DMS 273 (cell line): ENCODE data around the gene HP.
A peak's percentile ranks its signal among the peaks of the same experiment; 100 is the strongest.
"Not testable (repeated sequence)": the region's sequence is repeated elsewhere in the genome, so short reads cannot be mapped to it uniquely, and the experiment has no call there.

ENCODE experiments used
- DNase-seq: peaks from one replicate; lab custom pipeline; 2025; ENCODE audit not compliant: unreplicated experiment; lab: John Stamatoyannopoulos, UW

HP gene

DNA sequence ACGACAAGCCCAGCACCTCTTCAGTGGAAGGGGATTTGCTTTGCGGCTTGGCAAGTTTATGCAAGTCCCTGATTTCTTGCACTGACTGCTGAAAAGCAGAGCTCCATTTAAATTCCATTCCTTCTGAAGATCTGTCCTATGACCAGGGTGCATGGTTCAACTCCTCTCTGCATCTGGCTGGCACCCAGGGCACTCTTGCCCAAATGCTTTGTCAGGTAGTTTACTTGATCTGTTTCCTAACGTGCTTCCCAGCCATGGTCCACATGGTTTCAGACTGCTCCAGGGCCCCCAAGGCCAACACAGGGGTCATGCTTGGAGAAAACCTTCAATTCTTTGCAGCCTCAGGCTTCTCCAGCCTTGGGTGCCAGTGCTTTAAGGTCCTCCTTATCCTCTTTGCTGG lies 11.2 kb upstream of the HP start:
- no peak for DNase-seq

DNA sequence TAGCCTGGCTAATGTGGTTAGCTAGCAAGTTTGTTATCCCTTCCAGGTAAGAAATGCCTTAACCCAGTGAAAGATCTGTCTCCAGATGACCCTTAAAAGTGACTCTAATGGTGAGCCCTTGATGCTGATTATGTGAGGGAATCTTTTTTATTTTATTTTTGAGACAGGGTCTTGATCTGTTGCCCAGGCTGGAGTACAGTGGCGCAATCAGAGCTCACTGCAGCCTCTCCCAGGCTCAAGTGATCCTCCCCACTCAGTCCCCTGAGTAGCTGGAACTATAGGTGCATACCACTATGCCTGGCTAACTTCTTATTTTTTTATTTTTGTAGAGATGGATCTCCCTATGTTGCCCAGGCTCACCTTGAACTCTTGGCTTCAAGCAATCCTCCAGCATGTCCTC lies 10.8 kb upstream of the HP start:
- no peak for DNase-seq

DNA sequence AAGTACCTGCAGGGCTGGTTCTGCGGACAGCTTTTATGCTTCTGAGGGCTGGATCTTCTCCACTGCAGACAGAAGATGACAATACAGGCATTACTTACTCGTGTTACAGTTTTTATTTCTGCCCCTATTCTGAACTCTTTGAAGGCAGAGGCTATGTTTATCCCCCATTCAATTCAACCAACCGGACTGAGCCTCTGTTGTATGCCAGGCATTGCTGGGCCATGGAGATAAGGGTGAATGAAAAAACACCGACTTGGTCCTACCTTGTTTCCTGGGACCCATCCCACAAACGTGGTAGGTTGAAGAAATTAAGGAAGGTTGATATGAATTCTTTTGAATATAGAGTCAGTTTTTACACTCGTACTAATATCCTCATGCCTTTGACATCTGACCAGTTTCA lies 10.0 kb upstream of the HP start:
- DNase-seq, result no peak

DNA sequence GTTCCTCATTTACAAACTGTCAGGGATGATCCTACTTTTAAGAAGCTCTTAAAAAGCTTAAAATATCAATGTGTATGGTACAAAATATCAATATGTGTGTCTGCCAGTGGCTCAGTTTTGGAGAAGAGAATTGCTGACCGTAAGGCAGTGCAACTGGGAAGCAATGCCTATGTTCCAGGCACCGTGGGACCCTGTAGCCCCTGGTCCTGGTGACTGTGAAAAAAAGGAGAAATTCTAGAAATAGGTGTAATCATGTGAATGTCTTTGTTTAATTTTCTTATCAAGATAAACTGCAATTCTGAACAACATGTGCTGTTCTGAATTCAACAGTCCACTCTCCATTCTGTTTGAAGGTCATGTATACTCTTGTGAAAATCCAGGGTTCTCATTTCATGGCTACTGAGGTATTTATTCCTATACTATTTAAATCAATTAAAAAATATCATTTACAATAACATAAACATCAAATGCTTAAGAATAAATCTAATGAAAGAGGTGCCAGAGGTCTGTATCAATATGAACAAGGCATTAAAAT lies 9.4 kb upstream of the HP start:
- DNase-seq, result no peak

DNA sequence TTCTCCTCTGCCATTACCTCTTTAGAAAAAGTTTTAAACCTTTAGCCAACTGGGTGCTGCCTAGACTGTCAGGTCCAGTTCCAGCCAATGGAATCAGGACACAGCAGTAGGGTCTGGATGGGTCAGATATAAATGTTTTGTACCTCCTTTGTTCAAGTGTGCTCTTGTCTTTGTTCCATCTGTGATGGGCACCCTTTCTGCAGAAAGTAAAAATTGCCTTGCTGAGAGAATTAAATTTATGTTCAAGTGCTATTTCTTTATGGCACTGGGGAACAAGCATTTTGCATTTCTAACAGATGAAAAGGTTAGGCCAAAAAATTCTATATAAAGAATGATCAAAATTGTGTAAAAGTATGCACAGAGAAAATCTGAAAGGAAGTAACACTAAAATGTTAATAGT lies 5.2 kb upstream of the HP start:
- no peak for DNase-seq

DNA sequence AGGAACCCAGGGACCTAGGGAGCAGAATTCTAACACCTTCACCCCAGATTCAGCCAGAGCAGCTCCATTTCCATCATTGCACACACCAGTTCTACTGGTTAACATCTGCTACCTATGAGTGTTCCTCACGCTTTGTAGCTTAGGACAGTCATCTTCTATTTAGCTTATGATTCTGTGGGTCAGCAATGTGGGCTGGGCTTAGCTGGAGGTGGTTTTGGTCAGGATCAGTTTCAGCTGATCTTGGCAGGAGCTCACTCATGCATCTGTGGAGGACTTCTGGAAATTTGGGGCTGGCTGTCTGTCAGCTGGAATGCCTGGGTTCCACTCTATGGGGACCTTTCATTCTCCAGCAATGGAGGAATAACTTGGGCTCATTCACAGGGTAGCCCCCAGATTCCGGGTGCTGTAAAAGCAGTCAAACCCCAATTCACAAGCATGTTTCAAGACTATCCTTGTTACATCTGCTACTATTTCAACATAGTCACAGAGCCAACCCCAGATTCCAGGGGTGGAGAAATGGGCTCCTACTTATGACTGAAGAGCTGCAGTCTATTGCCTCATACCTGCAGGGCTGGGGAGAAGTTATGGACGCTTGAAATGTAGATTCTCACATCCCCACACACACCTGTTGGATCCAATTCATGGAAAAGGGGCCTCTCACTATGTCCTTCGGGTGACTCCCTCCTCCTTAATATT lies 3.4 kb upstream of the HP start:
- no peak for DNase-seq

DNA sequence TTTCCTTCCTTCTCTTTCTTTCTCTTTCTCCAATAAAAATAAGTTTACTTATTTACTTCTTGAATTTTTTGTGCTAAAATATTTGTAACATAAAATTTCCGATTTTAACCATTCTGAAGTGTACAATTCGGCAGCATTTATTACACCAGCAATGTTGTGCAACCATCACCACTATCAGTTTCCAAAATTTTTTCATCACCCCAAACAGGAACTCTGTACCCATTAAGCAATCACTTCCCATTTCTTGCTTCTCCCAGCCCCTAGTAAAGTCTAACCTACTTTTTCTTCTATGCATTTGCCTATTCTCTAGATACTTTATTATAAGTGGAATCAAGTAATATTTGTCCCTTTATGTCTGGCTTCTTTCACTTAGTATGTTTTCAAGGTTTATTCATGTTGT lies 2.5 kb upstream of the HP start:
- no peak for DNase-seq

DNA sequence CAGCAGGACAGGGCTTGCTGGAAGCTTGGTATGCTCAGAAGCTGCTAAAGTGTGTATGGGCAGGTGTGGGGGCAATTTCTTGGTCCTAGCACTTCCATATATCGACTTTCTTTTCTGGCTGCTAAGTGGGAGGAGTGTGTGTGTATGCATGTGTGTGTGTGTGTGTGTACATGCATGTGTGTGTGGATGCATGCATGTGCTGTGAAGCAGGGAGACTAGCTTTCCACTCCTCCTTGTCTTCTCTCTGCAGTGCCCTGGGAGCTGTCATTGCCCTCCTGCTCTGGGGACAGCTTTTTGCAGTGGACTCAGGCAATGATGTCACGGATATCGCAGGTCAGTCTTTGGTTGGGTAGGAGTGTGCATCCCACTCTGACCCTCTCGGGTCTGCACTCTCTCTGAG lies 1.6 kb downstream of the HP start:
- DNase-seq, result no peak

DNA sequence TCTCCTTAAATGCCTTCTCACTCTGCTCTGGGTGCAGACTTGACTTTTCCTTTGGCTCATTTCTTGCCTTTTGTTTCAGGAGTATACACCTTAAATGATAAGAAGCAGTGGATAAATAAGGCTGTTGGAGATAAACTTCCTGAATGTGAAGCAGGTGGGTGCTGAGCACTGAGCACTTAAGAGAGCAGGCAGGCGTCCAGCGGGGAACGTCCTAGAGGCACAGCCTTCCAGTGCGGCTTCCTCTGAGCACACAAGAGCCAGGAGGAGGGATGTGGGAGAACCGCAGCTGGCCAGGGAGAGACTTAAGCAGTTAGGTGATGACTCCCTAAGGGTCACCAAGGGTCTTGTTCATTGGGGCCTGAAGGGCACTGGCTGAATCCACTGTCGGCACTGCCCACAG lies 3.0 kb downstream of the HP start:
- DNase-seq, result not testable (repeated sequence)

DNA sequence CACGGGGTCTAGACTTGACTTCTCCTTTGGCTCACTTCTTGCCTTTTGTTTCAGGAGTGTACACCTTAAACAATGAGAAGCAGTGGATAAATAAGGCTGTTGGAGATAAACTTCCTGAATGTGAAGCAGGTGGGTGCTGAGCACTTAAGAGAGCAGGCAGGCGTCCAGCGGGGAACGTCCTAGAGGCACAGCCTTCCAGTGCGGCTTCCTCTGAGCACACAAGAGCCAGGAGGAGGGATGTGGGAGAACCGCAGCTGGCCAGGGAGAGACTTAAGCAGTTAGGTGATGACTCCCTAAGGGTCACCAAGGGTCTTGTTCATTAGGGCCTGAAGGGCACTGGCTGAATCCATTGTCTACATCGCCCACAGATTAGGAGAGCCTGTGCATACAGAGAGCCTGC lies 4.8 kb downstream of the HP start:
- not testable (repeated sequence) for DNase-seq

DNA sequence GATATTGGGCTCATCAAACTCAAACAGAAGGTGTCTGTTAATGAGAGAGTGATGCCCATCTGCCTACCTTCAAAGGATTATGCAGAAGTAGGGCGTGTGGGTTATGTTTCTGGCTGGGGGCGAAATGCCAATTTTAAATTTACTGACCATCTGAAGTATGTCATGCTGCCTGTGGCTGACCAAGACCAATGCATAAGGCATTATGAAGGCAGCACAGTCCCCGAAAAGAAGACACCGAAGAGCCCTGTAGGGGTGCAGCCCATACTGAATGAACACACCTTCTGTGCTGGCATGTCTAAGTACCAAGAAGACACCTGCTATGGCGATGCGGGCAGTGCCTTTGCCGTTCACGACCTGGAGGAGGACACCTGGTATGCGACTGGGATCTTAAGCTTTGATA lies 6.1 kb downstream of the HP start:
- DNase-seq, result no peak

DNA sequence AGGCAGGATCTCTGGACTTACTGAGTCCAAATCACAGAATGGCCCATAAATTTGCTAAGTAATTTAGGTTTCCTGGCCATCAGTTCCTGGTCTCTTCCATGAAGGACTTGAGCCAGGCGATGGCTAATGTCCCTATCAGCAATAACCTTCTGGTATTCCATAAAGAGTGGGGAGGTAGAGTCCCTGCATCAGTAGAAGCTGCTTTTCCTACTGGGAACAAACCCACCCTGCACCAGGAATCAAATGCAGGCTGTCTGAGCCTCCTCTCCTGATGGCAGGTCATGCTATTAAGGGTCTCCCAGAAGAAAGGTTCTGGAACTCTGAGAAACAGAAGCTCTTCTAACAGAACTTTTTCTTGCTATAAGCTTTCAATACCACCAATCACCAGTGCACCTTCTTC lies 7.3 kb downstream of the HP start:
- DNase-seq, result no peak

DNA sequence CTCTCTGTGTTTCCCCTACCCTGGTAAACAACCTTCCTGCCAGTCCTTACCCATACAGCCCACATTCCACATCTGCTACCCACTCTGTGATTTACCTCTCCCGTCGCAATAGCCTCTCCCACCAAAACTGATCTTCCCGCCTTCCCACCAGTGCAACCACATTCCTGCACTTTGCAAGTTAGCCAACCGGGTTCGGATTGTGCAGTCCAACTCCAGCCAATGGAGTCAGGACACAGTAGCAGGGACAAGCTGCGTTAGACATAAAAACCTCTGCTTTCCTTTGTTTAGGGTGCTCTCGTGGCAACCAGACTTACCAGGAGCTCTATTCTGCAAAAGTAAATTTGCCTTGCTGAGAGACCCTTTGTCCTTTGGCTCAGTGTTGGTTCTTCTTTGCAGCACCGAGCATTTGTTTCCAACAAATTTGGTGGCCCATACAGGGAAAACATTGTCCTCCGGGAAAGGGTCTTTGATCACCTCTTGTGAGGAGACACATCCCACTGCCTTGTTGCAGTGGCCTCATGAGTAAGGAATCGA lies 10.1 kb downstream of the HP start:
- DNase-seq, result no peak

DNA sequence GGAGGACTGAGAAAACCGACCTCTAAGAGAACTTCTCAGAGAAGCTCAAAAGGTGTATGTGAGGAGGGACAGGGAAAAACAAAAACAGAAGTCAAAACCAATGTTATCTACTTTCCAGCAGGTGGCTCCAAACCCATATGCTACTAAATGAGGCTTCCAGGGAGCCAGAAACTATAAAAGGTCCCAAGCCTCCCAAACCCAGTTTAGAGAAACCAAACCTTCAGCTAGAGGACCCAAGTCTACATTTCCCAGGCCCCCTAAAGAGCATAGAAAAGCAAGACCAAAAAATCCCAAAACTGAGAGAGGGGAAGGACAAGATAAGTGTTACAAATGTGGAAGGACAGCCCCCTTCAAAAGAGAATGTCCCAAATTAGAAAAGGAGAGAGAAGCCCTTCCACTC lies 12.4 kb downstream of the HP start:
- DNase-seq, result peak; percentile 68

DNA sequence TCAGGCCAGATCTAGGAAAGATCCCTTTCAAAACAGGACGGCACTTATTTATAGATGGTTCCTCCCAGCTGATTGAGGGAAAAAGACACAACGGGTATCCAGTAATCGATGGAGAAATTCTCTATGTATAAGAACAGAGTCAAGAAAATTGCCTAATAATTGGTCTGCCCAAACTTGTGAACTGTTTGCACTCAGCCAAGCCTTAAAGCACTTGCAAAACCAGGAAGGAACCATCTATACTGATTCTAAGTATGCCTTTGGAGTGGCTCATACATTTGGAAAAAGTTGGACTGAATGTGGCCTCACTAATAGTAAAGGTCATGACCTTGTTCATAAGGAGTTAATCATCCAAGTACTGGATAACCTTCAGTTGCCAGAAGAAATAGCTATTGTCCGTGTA lies 14.6 kb downstream of the HP start:
- DNase-seq, result no peak

DNA sequence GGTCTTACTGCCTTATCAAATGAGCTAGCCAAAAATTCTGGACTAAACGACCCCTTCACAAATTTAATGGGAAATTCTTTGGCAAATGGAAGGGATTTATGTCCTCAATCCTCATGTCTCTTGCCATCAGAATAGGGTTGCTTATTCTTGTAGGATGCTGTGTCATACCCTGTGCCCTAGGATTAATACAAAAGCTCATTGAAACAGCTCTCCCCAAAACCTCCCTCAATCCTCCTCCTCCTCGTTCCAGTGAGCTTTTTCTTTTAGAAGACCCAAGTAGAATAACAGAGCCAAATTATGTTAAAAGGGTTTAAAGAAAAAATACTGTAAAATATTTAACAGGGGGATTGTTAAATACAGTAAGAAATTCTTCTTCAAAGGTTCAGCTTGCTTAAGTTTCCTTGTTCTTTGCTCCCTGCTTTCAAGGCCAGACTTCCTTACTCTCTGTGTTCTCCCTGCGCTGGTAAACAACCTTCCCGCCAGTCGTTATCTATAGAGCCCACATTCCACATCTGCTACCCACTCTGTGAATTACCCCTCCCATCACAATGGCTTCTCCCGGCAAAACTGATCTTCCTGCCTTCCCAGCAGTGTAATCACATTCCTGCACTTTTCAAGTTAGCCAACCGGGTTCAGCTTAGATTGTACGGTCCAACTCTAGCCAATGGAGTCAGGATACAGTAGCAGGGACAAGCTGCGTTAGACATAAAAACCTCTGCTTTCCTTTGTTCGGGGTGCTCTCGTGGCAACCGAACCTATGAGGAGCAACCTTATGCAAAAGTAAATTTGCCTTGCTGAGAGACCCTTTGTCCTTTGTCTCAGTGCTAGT lies 18.4 kb downstream of the HP start:
- peak; percentile 60 for DNase-seq

DNA sequence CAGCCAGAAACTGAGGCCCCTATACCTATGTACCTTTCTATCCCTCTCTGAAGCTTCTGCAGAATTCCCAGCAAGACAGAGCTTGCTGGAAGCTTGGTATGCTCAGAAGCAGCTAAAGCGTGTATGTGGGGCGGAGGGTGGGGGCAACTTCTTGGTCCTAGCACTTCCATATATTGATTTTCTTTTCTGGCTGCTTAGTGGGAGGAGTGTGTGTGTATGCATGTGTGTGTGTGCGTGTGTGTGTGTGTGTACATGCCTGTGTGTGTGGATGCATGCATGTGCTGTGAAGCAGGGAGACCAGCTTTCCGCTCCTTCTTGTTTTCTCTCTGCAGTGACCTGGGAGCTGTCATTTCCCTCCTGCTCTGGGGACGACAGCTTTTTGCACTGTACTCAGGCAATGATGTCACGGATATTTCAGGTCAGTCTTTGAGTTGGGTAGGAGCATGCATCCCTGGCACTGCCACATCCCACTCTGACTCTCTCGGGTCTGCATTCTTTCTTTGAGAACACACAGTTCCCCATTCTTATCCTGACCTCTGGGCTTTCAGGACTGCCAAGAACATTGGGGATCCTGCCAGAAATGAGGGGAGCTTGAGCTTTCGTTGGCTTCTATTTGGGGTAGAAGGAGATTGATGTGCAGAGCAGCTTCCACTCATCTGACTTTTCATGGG lies 19.4 kb downstream of the HP start:
- no peak for DNase-seq

DNA sequence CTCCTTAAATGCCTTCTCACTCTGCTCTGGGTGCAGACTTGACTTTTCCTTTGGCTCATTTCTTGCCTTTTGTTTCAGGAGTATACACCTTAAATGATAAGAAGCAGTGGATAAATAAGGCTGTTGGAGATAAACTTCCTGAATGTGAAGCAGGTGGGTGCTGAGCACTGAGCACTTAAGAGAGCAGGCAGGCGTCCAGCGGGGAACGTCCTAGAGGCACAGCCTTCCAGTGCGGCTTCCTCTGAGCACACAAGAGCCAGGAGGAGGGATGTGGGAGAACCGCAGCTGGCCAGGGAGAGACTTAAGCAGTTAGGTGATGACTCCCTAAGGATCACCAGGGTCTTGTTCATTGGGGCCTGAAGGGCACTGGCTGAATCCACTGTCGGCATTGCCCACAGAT lies 20.8 kb downstream of the HP start:
- DNase-seq, result not testable (repeated sequence)

DNA sequence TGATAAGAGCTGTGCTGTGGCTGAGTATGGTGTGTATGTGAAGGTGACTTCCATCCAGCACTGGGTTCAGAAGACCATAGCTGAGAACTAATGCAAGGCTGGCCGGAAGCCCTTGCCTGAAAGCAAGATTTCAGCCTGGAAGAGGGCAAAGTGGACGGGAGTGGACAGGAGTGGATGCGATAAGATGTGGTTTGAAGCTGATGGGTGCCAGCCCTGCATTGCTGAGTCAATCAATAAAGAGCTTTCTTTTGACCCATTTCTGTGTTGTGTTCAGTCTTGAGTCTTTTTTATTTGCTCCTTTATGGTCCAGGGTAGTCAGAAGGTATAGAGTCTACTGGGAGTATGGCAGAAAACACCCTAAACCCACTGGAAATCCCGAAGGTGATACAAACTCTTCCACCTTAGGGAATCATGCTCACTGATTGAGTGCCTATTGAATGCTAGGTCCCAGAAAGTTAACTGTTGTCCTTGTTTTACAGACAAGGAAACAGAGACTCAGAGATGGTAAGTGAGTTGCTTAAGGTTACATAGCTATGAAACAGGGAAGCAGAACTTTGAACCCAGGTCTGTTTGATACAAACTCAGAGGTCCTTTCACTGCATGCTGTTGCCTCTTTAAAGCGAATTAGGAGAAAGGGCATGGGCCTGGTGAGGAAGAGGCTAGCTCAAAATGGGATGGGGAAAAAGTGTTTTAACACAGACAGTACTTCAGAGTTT lies 22.8 kb downstream of the HP start:
- DNase-seq, result not testable (repeated sequence)

DNA sequence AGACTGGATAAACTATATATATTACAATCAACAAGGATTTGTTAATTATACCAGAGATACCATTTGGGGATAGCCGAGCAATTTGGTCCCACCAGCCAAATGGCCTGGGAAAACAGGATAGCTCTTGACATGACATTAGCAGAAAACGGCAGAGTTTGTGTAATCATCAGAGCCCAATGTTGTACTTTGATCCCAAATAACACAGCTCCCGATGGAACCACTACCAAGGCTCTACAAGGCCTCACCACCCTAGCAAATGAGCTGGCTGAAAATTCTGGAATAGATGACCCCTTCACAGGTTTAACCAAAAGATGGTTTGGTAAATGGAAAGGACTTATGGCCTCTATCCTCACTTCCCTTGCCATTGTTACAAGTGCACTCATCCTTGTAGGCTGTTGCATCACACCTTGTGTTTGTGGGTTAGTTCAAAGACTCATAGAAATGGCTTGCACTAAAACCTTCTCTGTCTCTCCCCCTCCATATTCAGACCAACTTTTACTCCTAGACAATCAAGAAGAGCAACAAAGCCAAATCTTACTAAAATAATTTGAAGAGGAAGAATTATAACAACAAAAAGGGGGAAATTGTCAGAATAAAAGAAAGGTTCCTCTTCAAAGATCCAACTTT lies 29.6 kb downstream of the HP start:
- DNase-seq, result no peak

DNA sequence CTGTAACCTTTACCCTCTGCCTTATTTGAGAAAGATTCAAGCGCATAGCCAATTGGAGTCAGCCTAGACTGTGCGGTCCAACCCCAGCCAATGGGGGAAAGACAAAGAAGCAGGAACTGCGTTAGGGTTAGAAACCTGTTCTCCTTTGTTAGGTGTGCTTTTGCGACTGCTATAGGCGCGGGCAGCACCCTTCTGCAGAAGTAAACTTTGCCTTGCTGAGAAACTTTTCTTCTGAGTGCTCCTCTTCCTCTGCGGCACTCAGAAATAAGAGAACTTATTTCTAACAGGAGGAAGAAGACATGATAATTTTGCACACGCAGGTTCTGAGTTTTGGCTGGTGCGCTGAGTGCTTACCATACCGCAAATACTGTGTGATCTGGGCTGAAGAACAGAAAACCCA lies 30.1 kb downstream of the HP start:
- no peak for DNase-seq
